ENCODE measurements around the gene GRIK3.

DNA sequence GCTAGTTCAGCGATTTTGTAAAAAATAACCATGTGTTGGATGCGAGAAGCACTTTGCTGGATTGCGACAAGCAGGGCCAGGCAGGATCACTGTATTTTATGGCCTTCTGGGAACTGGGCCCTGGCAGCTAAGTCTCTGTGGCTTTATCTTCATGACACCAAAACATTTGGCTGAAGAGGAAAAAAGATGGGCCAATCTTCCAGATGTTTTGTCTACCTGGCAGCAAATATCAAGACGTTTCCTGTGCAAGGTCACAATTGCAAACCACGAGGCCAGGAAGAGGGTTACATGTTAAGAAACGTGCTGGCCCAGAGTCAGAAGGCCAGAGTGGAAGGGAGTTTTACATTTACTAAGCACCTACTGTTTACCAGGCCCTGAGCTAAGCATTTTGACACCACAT lies 22.1 kb downstream of the GRIK3 start:
- TF ChIP-seq, protein P1, sequence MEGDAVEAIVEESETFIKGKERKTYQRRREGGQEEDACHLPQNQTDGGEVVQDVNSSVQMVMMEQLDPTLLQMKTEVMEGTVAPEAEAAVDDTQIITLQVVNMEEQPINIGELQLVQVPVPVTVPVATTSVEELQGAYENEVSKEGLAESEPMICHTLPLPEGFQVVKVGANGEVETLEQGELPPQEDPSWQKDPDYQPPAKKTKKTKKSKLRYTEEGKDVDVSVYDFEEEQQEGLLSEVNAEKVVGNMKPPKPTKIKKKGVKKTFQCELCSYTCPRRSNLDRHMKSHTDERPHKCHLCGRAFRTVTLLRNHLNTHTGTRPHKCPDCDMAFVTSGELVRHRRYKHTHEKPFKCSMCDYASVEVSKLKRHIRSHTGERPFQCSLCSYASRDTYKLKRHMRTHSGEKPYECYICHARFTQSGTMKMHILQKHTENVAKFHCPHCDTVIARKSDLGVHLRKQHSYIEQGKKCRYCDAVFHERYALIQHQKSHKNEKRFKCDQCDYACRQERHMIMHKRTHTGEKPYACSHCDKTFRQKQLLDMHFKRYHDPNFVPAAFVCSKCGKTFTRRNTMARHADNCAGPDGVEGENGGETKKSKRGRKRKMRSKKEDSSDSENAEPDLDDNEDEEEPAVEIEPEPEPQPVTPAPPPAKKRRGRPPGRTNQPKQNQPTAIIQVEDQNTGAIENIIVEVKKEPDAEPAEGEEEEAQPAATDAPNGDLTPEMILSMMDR (conservative IDR thresholded peaks at IDR 0.05), result no peak
- TF ChIP-seq ZFX (IDR thresholded peaks at IDR 0.05), result no peak
